Stimulated activated effector memory CD8-positive, alpha-beta T cell treated with anti-CD3 and anti-CD28 coated beads, Interleukin-12 subunit alpha, Interleukin-12 subunit beta, amount 100 ng/mL, for 72 hours (primary cell): ENCODE measurements around the gene LRRC3C.
"Not testable (repeated sequence)": the region's sequence is repeated elsewhere in the genome, so short reads cannot be mapped to it uniquely, and the experiment has no call there.

Experiments
- ATAC-seq: fragments of 150-1000 bp; cut with Tn5 transposase; 2 replicates; pipeline ENCODE4 v1.10.0; 2021
- DNase-seq, 2 donors: peaks; one replicate each; pipeline ENCODE4 v3.0.0; 2021 to 2022; ENCODE audit warnings: low spot score in 2 of 2
- H3K27ac Mint-ChIP-seq: one replicate; pipeline ENCODE4 v1.8.0; 2022; ENCODE audit warnings: mild to moderate bottlenecking, mixed read lengths
- H3K36me3 Mint-ChIP-seq: one replicate; pipeline ENCODE4 v1.8.0; 2022; ENCODE audit warnings: mild to moderate bottlenecking, mixed read lengths
- H3K4me1 Mint-ChIP-seq: one replicate; pipeline ENCODE4 v1.8.0; 2022; ENCODE audit warnings: mixed read lengths
- H3K4me3 Mint-ChIP-seq: one replicate; pipeline ENCODE4 v1.8.0; 2022; ENCODE audit warnings: mild to moderate bottlenecking, mixed read lengths
- H3K9me3 Mint-ChIP-seq: one replicate; pipeline ENCODE4 v1.8.0; 2022; ENCODE audit warnings: mixed read lengths

The LRRC3C gene, protein sequence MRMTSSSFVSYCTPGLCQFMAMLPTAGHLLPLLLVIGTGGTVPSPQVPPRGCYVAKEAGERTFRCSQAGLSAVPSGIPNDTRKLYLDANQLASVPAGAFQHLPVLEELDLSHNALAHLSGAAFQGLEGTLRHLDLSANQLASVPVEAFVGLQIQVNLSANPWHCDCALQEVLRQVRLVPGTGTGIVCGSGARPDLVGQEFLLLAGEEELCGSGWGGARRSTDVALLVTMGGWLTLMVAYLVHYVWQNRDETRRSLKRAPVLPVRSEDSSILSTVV

DNA sequence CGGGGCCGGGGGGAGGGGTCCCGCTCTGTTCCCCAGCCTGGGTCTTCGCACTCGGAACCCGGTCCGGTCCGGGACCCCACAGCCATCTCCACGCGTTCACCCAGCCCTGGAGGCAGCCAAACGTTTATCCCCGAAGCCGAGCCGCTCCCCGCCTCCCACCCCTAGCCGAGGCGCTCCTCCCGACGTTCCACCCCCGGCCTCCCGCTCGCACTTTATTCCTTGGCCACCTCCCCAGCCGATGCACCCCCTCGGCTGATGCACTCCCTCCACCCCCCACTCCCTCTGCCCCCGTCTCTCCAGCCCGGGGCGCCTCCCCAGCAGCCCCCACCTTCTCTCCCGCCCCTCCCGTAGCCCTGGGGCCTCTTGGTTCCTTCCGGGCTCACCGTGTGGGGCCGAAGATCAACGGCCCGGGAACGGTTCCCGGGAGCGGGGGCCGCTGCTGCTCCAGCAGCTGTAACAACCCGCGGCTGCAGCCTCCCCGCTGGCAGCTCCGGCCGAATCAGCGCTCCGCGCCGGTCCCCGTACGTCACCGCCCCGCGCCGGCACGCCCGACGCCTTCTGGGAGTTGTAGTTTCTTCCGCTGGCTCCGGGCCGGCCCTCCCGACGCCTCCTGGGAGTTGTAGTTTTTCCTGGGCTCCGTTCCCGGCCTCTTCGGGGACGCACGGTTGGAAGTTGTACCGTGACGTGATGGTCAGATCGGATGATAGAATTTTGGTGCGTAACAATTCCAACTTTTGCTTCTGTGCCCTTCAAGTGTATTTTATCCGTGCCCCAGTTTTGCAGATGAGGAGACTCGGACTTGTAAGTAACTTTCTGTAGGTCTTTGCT is at the start of gene LRRC3C, which contains the start of gene ORMDL3:
Gene LRRC3C (plus strand): TSS at position 632 of the 828 bp plus-strand sequence. CDS start 13,792 bp downstream, outside the sequence.
Gene ORMDL3 (minus strand): TSS at position 501 of the 828 bp plus-strand sequence. CDS start 3,398 bp downstream, outside the sequence.
- peak within 1 kb of the TSS; percentile 79 for H3K4me3 Mint-ChIP-seq
- ATAC-seq (peak; percentile 90), DNase-seq (peak; percentile 90 to 93)
- peak within 1 kb of the TSS; percentile 95 for H3K27ac Mint-ChIP-seq
- H3K9me3 Mint-ChIP-seq = no peaks in the 10 kb centered on the region
- H3K36me3 Mint-ChIP-seq = peaks cover 36% of the 10 kb centered on the region
- peaks cover 57% of the 10 kb centered on the region for H3K4me1 Mint-ChIP-seq

DNA sequence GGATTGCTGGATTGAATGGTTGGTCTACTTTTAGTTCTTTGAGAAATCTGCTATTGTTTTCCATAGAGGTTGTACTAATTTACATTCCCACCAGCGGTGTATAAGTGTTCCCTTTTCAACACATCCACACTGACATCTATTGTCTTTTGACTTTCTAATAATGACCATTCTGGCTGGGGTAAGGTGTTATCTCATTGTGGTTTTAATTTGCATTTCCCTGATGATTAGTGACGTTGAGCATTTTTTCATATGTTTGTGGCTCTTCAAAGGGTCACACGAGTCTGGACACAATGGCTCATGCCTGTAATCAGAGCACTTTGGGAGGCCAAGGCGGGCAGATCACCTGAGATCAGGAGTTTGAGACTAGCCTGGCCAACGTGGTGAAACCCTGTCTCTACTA is 41.4 kb upstream of the LRRC3C start:
- H3K27ac Mint-ChIP-seq, H3K36me3 Mint-ChIP-seq, ATAC-seq, H3K9me3 Mint-ChIP-seq, H3K4me3 Mint-ChIP-seq, DNase-seq, H3K4me1 Mint-ChIP-seq: not testable (repeated sequence)

DNA sequence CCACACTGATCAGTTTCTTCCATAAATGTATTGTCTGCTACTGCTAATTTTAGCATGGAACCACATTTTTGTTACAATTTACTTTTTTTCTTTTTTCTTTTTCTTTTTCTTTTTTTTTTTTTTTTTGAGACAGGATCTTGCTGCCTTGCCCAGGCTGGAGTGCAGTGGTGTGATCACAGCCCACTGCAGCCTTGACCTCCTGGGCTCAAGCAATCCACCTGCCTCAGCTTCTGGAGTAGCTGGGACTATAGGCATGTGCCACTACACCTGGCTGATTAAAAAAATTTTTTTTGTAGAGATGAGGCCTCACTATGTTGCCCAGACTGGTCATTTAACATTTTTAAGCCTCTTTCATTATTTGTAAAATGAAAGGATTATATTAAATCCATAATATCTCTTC is 40.5 kb upstream of the LRRC3C start:
- ATAC-seq (no peak), DNase-seq (no peak)
- Mint-ChIP-seq H3K36me3 (no peaks in the 10 kb centered on the region), H3K4me3 (no peak overlapping the region), H3K9me3 (no peaks in the 10 kb centered on the region), H3K4me1 (no peaks in the 10 kb centered on the region), H3K27ac (no peak overlapping the region)

DNA sequence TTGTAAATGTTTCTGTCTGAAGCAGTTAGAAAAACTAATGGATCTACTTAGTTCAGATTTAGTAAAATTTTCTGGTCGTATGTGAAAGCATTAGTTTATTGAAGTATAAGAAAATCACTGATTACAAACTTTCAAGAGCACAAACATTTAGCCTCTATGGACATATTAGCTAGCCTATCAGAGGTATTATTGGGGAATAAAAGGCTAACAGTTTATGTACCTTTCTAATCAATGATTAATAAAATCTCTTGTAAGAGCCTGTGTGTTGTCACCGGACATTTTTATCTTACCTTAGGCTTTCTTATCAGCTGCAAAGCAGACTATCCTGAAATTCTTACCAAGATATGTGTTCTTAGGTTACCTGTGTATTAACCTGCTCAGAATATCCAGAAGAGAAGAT is 38.3 kb upstream of the LRRC3C start:
- DNase-seq = no peak
- Mint-ChIP-seq H3K4me3 (no peak overlapping the region), H3K36me3 (no peaks in the 10 kb centered on the region), H3K9me3 (no peaks in the 10 kb centered on the region), H3K27ac (no peak overlapping the region), H3K4me1 (no peaks in the 10 kb centered on the region)
- ATAC-seq = no peak

DNA sequence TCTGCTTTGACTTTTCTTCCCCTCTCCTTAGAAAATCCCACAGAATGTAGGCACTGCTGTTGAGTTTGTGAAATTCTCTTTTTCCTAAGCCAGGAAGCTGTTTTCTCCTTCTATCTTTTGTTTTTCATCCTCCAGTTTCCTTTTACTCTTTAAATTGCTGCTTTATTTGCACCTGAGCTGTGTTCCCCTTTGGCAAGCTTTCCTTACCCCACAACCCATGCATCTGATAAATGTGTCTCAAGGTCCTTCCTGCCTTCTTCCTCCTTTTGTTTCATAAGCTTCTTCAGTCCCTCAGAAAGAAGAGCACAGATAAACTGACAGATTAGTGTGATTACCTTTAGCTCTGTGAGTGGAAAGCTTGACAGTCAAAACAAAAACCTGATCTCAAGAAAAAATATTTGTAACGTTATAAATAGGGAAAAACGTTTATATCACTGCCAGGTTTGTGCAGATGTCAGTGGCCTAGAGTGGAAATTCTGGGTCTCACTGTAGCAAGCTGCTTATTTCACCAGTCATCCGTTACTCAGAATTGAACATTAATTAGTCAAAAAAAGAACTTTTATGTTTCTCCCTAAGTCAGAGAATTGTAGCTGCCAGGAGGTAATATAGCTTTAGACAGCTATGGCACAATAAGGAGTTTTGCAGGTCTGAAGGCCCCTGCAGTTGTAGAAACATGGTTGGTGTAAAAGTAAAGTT is 32.7 kb upstream of the LRRC3C start:
- peak in 1 of 2 donors; percentile 38 for DNase-seq
- Mint-ChIP-seq H3K9me3 (no peaks in the 10 kb centered on the region), H3K27ac (peak overlapping the region; percentile 78), H3K4me1 (peaks cover 9% of the 10 kb centered on the region), H3K36me3 (no peaks in the 10 kb centered on the region), H3K4me3 (peak overlapping the region; percentile 2)
- peak; percentile 73 for ATAC-seq

DNA sequence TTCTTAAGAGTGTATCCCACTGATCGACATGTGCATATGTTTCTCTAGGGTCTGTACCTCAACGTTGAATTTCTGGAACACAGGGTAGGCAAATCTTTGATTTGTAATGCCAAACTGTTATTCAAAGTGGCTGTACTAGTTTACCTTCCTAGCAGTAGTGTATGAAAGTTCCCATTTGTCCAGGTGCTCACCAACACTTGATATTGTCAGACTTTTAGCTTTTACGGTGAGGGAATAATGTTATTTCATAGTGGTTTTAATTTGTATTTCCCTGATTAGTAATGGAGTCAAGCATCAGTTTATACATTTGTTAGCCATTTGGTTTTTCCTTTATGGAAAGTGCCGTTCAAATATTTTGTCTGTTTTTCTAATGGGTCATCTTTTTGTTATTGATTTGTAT is 29.4 kb upstream of the LRRC3C start:
- DNase-seq (no peak), ATAC-seq (no peak)
- Mint-ChIP-seq H3K9me3 (no peaks in the 10 kb centered on the region), H3K36me3 (peaks cover 11% of the 10 kb centered on the region), H3K27ac (no peak overlapping the region), H3K4me3 (no peak overlapping the region), H3K4me1 (peaks cover 11% of the 10 kb centered on the region)

DNA sequence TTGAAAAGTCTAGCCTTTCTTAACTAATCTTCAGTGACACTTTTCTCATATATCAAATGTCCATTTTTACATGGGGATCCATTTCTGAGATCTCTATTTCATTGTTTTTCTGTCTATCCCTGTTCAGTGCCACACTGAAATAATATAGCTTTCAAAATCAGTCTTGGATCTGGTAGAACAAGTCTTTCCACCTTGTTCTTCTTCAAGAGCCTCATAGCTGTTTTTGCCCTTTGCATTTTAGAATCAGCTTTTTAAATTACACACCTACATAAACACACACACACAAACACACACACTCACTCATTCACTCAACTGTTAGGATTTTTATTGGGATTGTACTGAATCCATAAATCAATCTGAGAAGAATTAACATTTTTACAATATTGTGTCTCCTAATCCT is 28.3 kb upstream of the LRRC3C start:
- Mint-ChIP-seq H3K36me3 (peaks cover 22% of the 10 kb centered on the region), H3K27ac (no peak overlapping the region), H3K4me1 (peaks cover 19% of the 10 kb centered on the region), H3K9me3 (no peaks in the 10 kb centered on the region), H3K4me3 (no peak overlapping the region)
- no peak for DNase-seq
- ATAC-seq = no peak

DNA sequence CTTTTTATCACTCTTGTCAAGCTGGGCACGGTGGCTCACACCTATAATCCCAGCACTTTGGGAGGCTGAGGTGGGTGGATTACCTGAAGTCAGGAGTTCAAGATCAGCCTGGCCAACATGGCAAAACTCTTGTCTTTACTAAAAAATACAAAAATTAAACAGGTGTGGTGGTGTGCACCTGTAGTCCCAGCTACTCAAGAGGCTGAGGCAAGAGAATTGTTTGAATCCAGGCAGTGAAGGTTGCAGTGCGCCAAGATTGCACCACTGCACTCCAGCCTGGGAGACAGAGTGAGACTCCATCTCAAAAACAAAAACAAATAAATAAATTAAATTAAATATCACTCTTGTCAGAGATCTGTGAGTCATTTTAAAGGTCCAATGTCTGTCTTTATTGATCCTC is 25.5 kb upstream of the LRRC3C start:
- H3K9me3 Mint-ChIP-seq, H3K27ac Mint-ChIP-seq, ATAC-seq, DNase-seq, H3K4me3 Mint-ChIP-seq: not testable (repeated sequence)
- peaks cover 29% of the 10 kb centered on the region for H3K4me1 Mint-ChIP-seq
- peaks cover 40% of the 10 kb centered on the region for H3K36me3 Mint-ChIP-seq

DNA sequence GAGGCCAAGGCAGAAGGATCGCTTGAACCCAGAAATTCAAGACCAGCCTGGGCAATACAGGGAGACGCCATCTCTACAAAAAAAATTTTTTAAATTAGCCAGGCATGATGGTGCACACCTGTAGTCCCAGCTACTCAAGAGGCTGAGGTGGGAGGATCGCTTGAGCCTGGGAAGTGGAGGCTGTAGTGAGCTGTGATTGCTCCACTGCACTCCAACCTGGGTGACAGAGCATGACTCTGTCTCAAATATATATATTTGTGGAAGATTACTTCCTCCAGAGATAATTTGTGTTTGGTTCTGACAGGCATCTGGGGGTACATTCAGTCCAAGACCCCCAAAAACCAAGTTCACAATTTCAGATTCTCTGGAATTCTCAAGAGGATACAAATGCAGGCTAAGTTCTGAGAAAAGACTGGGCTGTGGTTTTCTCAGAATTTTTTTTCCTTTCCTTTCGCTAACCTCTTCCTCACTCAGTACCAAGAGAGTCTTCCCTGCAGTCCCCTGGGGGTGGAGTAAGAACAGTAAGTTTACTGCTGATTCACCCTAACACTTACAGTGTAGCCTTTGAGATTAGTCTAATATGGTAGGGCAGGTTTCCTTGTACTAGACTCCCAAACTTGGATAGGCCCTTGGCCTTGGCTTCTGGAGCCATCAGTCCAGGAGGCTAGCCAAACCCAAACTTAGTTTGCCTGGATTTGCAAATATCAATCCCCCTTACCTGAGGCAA is 24.2 kb upstream of the LRRC3C start:
- DNase-seq = peak in 1 of 2 donors; percentile 49
- ATAC-seq = peak; percentile 94
- peaks cover 53% of the 10 kb centered on the region for H3K36me3 Mint-ChIP-seq
- peak overlapping the region; percentile 76 for H3K27ac Mint-ChIP-seq
- peaks cover 30% of the 10 kb centered on the region for H3K4me1 Mint-ChIP-seq
- no peaks in the 10 kb centered on the region for H3K9me3 Mint-ChIP-seq
- no peak overlapping the region for H3K4me3 Mint-ChIP-seq

DNA sequence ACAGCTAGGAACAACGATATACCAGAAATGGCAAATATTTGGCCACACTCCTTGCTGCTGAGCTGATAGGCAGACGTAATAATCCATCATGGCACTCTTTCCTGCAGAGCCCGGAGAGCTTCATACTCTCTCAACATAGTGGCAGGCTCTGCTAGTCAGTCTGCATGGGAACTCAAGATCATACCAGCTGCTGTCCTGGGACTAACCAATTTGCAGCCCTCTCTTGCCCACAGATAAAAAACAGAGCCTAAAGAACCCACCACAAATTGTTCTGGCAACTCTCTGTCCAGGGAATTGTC is 22.6 kb upstream of the LRRC3C start:
- peak overlapping the region; percentile 76 for H3K27ac Mint-ChIP-seq
- peaks cover 30% of the 10 kb centered on the region for H3K4me1 Mint-ChIP-seq
- ATAC-seq (no peak), DNase-seq (no peak)
- no peaks in the 10 kb centered on the region for H3K9me3 Mint-ChIP-seq
- H3K4me3 Mint-ChIP-seq = no peak overlapping the region
- H3K36me3 Mint-ChIP-seq = peaks cover 69% of the 10 kb centered on the region

DNA sequence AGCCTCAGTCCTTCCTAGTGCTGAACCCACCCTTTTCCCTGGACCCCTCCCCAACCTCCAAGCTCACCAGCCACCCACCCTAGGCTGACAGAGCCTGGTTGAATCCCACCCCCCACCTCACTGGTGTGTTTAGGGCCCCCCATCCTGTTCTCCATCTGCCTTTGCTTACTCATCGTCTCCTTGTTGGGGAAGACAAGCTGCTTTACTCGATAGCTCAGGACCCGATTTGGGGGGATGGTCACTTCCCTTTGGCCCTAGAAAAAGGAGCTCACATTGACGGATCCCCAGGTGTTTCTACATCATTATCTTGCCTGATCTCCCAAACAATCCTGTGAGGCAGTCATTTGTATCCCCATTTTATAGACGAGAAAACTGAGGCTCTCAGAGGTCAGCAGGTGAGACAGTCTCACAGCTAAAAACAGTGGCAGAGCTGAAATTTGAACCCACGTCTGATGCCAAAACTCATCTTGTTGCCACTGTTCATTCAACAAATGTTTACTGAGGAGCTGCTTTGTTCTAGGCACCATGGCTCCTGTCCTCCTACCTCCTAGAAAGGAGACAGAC is 18.7 kb upstream of the LRRC3C start:
- peaks cover 89% of the 10 kb centered on the region for H3K36me3 Mint-ChIP-seq
- DNase-seq (no peak), ATAC-seq (no peak)
- H3K27ac Mint-ChIP-seq = no peak overlapping the region
- peaks cover 21% of the 10 kb centered on the region for H3K4me1 Mint-ChIP-seq
- no peaks in the 10 kb centered on the region for H3K9me3 Mint-ChIP-seq
- H3K4me3 Mint-ChIP-seq = no peak overlapping the region

DNA sequence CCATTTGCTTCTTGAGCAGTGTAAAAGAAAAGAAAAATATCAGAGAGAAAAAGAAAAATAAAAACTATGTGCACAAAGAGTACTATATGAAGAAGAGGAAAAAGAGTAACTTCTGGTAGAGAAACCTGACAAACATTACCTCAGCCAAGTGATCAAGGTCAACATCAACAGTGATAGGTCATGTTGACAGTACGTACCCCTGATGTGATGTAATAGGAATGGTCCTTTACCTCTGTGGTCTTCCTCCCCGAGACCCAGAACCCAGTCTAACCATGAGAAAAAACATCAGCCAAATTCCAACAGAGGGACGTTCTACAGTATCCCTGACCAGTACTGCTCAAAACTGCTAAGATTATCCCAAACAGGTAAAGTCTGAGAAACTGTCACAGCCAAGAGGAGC is 13.5 kb upstream of the LRRC3C start:
- Mint-ChIP-seq H3K36me3 (peaks cover 89% of the 10 kb centered on the region), H3K27ac (no peak overlapping the region), H3K4me1 (peaks cover 34% of the 10 kb centered on the region), H3K4me3 (no peak overlapping the region), H3K9me3 (no peaks in the 10 kb centered on the region)
- ATAC-seq = no peak
- no peak for DNase-seq

DNA sequence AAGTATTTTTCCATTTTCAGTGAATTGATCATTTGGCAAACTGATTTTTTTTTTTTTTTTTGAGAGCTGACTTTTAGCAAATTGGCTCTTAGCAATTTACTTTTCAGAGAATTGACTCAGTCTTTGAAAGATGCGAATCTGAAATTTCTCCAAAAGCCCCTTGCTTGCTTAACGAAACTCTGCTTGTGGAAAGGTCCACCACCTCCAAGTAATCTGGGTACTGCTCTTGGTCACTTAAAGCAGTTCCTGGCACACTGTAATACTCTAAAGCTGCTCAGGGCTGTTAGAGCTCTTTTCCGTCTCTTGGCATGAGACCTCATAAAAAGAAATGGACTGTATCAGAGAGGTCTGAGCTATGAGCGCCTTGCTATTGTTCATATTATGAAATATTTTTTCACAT is 12.0 kb upstream of the LRRC3C start:
- H3K9me3 Mint-ChIP-seq = no peaks in the 10 kb centered on the region
- peaks cover 45% of the 10 kb centered on the region for H3K4me1 Mint-ChIP-seq
- peak overlapping the region; percentile 65 for H3K27ac Mint-ChIP-seq
- DNase-seq (no peak), ATAC-seq (peak; percentile 88)
- peaks cover 81% of the 10 kb centered on the region for H3K36me3 Mint-ChIP-seq
- H3K4me3 Mint-ChIP-seq = peak overlapping the region; percentile 14

DNA sequence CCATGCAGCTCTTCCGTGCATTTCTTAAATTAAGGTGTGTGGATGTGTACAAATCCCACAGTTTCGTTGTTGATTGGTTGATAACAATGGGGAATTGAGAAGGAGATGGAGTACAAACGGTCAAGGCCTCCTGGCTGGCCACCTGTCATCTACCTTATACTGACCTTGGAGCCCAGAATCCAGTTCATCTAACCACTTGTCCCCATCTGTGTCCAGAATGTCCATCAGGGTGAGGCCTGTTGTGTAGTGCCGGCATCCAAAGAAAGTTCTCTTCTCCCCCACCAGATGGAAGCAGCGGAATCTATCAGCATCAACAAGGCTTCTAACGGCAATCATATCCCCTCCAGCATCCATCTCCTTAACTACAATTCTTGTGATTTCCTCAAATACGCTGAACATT is 10.6 kb upstream of the LRRC3C start:
- Mint-ChIP-seq H3K9me3 (no peaks in the 10 kb centered on the region), H3K4me3 (no peak overlapping the region), H3K27ac (peak overlapping the region; percentile 84), H3K36me3 (peaks cover 81% of the 10 kb centered on the region), H3K4me1 (peaks cover 58% of the 10 kb centered on the region)
- ATAC-seq (no peak), DNase-seq (no peak)
